OCI-LY1 (cell line): Measurements from ENCODE around the gene ZFP1.

Experiments used
- H2AFZ ChIP-seq: fragments of 200-600 bp; sonication (generic), shearing (Covaris generic); 2 replicates; pipeline ENCODE4 v1.6.0; 2014; ENCODE audit warnings: antibody characterized with exemption, mild to moderate bottlenecking, low read length
- H3F3A ChIP-seq: fragments of 200-600 bp; sonication (generic), shearing (Covaris generic); 2 replicates; pipeline ENCODE4 v1.6.0; 2014; ENCODE audit warnings: mild to moderate bottlenecking, antibody characterized with exemption, low read length, moderate library complexity; ENCODE audit not compliant: insufficient read depth
- H3K27ac ChIP-seq: fragments of 200-600 bp; sonication (generic); 2 replicates; pipeline ENCODE4 v1.5.1; 2014; ENCODE audit warnings: low read length, mixed run types, mild to moderate bottlenecking, low read depth; ENCODE audit not compliant: poor library complexity, severe bottlenecking
- H3K27me3 ChIP-seq: fragments of 200-600 bp; sonication (generic); 2 replicates; pipeline ENCODE4 v1.6.0; 2014; ENCODE audit warnings: antibody characterized with exemption, mild to moderate bottlenecking, low read length, moderate library complexity; ENCODE audit not compliant: insufficient read depth
- H3K36me3 ChIP-seq: fragments of 200-600 bp; sonication (generic); 2 replicates; pipeline ENCODE4 v1.6.1; 2014; ENCODE audit warnings: mild to moderate bottlenecking, antibody characterized with exemption, low read length, moderate library complexity, mixed read lengths; ENCODE audit not compliant: insufficient read depth
- H3K4me1 ChIP-seq: fragments of 200-600 bp; sonication (generic); 2 replicates; pipeline ENCODE4 v1.5.1; 2014; ENCODE audit warnings: mild to moderate bottlenecking, low read length, moderate library complexity; ENCODE audit not compliant: insufficient read depth, severe bottlenecking
- H3K4me2 ChIP-seq: fragments of 200-600 bp; sonication (generic), shearing (Covaris generic); 2 replicates; pipeline ENCODE4 v1.6.1; 2014; ENCODE audit warnings: low read length
- H3K4me3 ChIP-seq: fragments of 200-600 bp; sonication (generic); 2 replicates; pipeline ENCODE4 v1.5.1; 2014; ENCODE audit warnings: low read length, low read depth, mild to moderate bottlenecking, mixed read lengths; ENCODE audit not compliant: poor library complexity, severe bottlenecking
- H3K79me2 ChIP-seq: fragments of 200-600 bp; shearing (Covaris generic); 2 replicates; pipeline ENCODE4 v1.6.1; 2016; ENCODE audit warnings: mixed run types, low read length, mixed read lengths; ENCODE audit not compliant: insufficient read depth
- H3K9ac ChIP-seq: fragments of 200-600 bp; sonication (generic), shearing (Covaris generic); 2 replicates; pipeline ENCODE4 v1.6.1; 2014; ENCODE audit warnings: mild to moderate bottlenecking, low read length, mixed read lengths
- H3K9me2 ChIP-seq: fragments of 200-600 bp; sonication (generic), shearing (Covaris generic); 2 replicates; pipeline ENCODE4 v1.6.1; 2014; ENCODE audit warnings: low read depth, mild to moderate bottlenecking, low read length, mixed read lengths
- H3K9me3 ChIP-seq: fragments of 200-600 bp; shearing (Covaris generic); 2 replicates; pipeline ENCODE4 v1.6.1; 2014; ENCODE audit warnings: low read length, mixed read lengths
- H4K20me1 ChIP-seq: fragments of 200-600 bp; sonication (generic), shearing (Covaris generic); 2 replicates; pipeline ENCODE4 v1.6.0; 2016; ENCODE audit warnings: mild to moderate bottlenecking, low read length; ENCODE audit not compliant: insufficient read depth
- EZH2 ChIP-seq: fragments of 200-600 bp; sonication (generic), shearing (Covaris generic); IDR thresholded peaks from 2 replicates; pipeline ENCODE4 v1.8.0; 2017; ENCODE audit warnings: borderline replicate concordance, mixed run types, mild to moderate bottlenecking, antibody characterized with exemption, low read length, moderate library complexity, mixed read lengths
- TF ChIP-seq, protein P1 (sequence below): fragments of 200-600 bp; sonication (generic), shearing (Covaris generic); IDR thresholded peaks from 2 replicates; pipeline ENCODE4 v1.5.1; 2017; ENCODE audit warnings: mild to moderate bottlenecking, antibody characterized with exemption, low read length, moderate library complexity, mixed read lengths

The ZFP1 gene

DNA sequence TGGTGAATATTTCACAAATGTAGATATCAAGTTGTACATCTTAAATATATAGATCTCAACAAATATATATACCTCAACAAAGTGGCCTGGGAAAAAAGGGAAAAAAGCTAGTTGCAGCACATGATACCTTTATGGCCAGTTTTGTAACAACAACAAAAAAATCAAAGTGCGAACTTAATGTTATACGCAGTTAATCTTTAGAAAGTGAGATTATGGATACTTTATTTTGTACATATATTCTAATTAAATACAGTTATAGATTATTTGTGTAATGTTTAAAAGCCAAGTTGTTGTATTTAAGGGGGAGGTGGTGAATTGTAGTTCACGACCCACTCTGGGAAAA, 385 bp upstream of the ZFP1 start:
- Histone ChIP-seq H3K27ac (no peak overlapping the region), H3K4me2 (peak overlapping the region; percentile 90)

DNA sequence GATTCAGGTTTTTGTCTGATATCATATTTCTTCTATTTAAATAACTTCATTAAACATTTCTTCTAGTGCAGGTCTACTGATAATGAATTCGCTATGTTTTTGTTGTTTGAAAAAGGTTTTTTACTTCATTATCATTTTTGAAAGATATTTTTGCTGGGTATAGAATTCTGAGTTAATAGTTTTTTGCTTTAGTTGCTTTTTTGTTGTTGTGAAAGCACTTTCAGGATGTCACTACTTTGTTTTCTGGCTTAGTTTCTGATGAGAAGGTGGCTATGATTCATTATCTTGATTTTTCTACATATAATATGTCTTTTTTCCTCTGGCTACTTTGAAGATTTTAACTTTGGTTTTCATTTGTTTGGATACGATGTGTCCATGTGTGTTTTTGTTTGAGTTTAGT, 3.5 kb downstream of the ZFP1 start:
- TF ChIP-seq EZH2, result no peak
- TF ChIP-seq, protein P1, sequence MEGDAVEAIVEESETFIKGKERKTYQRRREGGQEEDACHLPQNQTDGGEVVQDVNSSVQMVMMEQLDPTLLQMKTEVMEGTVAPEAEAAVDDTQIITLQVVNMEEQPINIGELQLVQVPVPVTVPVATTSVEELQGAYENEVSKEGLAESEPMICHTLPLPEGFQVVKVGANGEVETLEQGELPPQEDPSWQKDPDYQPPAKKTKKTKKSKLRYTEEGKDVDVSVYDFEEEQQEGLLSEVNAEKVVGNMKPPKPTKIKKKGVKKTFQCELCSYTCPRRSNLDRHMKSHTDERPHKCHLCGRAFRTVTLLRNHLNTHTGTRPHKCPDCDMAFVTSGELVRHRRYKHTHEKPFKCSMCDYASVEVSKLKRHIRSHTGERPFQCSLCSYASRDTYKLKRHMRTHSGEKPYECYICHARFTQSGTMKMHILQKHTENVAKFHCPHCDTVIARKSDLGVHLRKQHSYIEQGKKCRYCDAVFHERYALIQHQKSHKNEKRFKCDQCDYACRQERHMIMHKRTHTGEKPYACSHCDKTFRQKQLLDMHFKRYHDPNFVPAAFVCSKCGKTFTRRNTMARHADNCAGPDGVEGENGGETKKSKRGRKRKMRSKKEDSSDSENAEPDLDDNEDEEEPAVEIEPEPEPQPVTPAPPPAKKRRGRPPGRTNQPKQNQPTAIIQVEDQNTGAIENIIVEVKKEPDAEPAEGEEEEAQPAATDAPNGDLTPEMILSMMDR, result no peak
- Histone ChIP-seq H4K20me1 (no peaks in the 10 kb centered on the region), H3K27ac (no peak overlapping the region), H3K9me2 (no peaks in the 10 kb centered on the region), H3K9ac (no peak overlapping the region), H3K4me1 (peaks cover 11% of the 10 kb centered on the region), H3F3A (no peaks in the 10 kb centered on the region), H3K4me3 (no peak overlapping the region), H3K27me3 (no peaks in the 10 kb centered on the region), H3K36me3 (peaks cover 60% of the 10 kb centered on the region), H3K4me2 (no peak overlapping the region), H3K79me2 (peaks cover 9% of the 10 kb centered on the region; the same call in 1 of the 2 replicates), H3K9me3 (peaks cover 36% of the 10 kb centered on the region), H2AFZ (no peak overlapping the region)

More for the DNA sequence above, 385 bp upstream of the ZFP1 start:
- Histone ChIP-seq H3K27me3 (no peaks in the 10 kb centered on the region), H3K4me1 (peaks cover 11% of the 10 kb centered on the region), H2AFZ (no peak overlapping the region), H3F3A (no peaks in the 10 kb centered on the region), H3K36me3 (peaks cover 22% of the 10 kb centered on the region), H3K9me2 (no peaks in the 10 kb centered on the region), H3K79me2 (peaks cover 9% of the 10 kb centered on the region; the same call in 1 of the 2 replicates), H3K9me3 (peaks cover 22% of the 10 kb centered on the region), H3K4me3 (peak overlapping the region; percentile 89), H3K9ac (no peak overlapping the region), H4K20me1 (no peaks in the 10 kb centered on the region)
- no peak for TF ChIP-seq EZH2
- TF ChIP-seq, protein P1, result no peak

DNA sequence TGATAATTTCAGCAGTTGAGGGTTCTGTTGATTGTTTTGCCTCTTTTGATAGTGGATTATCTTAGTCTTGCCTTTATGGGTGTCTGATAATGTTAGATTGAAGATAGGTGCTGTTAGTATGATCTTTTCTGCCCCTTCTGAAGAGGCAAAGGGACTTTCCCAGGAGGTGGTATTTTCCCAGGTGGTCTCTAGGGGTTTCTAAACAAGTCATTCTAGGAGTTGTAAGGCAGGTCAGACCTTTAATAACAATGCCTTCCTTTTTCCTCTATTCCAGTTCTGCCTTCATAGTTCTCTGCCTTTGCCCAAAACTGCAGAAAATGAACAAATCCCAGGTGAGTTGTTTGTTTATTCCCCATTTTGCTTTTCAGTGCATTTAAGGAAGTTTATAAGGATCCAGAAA, 4.3 kb downstream of the ZFP1 start:
- Histone ChIP-seq H3K9me3 (peaks cover 37% of the 10 kb centered on the region), H3K9ac (no peak overlapping the region), H4K20me1 (no peaks in the 10 kb centered on the region), H3K79me2 (peaks cover 9% of the 10 kb centered on the region; the same call in 1 of the 2 replicates), H3K4me1 (peaks cover 11% of the 10 kb centered on the region), H3K4me3 (no peak overlapping the region), H3F3A (no peaks in the 10 kb centered on the region), H3K27ac (no peak overlapping the region), H2AFZ (no peak overlapping the region), H3K9me2 (no peaks in the 10 kb centered on the region), H3K4me2 (no peak overlapping the region), H3K27me3 (no peaks in the 10 kb centered on the region), H3K36me3 (peaks cover 68% of the 10 kb centered on the region)
- no peak for TF ChIP-seq EZH2
- TF ChIP-seq, protein P1, result no peak
